Naive thymus-derived CD4-positive, alpha-beta T cell (primary cell): ENCODE data around the gene IST1. TPM values are rescaled to one million over a fixed set of nuclear protein-coding genes. Genes with fewer than 3 reads are reported as not detected.
"Not testable (repeated sequence)": the region's sequence is repeated elsewhere in the genome, so short reads cannot be mapped to it uniquely, and the experiment has no call there.

Source experiments
- ATAC-seq: fragments of 150-1000 bp; cut with Tn5 transposase; 2 replicates; pipeline ENCODE4 v1.10.0; 2021; ENCODE audit warnings: mild to moderate bottlenecking, moderate library complexity
- CTCF ChIA-PET: fragments of 350-600 bp; sonication (Branson Sonifier 250); formaldehyde crosslinking; loops from one replicate; lab custom pipeline; 2021; ENCODE audit warnings: antibody characterized with exemption; lab: Charles Lee
- POLR2A ChIA-PET: fragments of 350-600 bp; sonication (Branson Sonifier 250); formaldehyde crosslinking; loops from one replicate; lab custom pipeline; 2021; ENCODE audit warnings: antibody characterized with exemption, inconsistent platforms; lab: Charles Lee
- DNase-seq, 9 donors: peaks; one replicate each; pipeline versions ENCODE4 v3.0.0 to v3.0.0-alpha.2; 2020 to 2022; ENCODE audit warnings: mixed read lengths in 1 of 9
- H3K27ac ChIP-seq: one replicate; pipeline ENCODE4 v1.7.0; 2013; ENCODE audit warnings: mild to moderate bottlenecking, low read depth, low read length, moderate library complexity
- H3K27me3 ChIP-seq, 2 donors: one replicate each; pipeline ENCODE4 v1.7.0; 2013; ENCODE audit warnings: low read length in 2 of 2, mild to moderate bottlenecking in 2 of 2, moderate library complexity in 2 of 2; ENCODE audit not compliant: control insufficient read depth in 2 of 2, insufficient read depth in 2 of 2
- H3K36me3 ChIP-seq, 3 experiments: 1 replicate in 2 of 3; 2 replicates in 1 of 3; pipeline ENCODE4 v1.7.0; 2013; ENCODE audit warnings: low read length in 3 of 3, mild to moderate bottlenecking in 3 of 3, moderate library complexity in 1 of 3; ENCODE audit not compliant: insufficient read depth in 3 of 3, control insufficient read depth in 2 of 3
- H3K4me1 ChIP-seq, 2 donors: one replicate each; pipeline ENCODE4 v1.7.0; 2013; ENCODE audit warnings: low read length in 2 of 2, mild to moderate bottlenecking in 2 of 2, moderate library complexity in 1 of 2; ENCODE audit not compliant: control insufficient read depth in 2 of 2, insufficient read depth in 2 of 2
- H3K4me3 ChIP-seq: 2 replicates; pipeline ENCODE4 v1.7.0; 2013; ENCODE audit warnings: mild to moderate bottlenecking, low read length
- H3K9me3 ChIP-seq, 3 experiments: 1 replicate in 2 of 3; 2 replicates in 1 of 3; pipeline ENCODE4 v1.7.0; 2013; ENCODE audit warnings: low read length in 3 of 3; ENCODE audit not compliant: control insufficient read depth in 2 of 3
- H3K27ac Mint-ChIP-seq, 9 donors: one replicate each; pipeline ENCODE4 v1.8.0; 2020 to 2022; ENCODE audit warnings: mixed read lengths in 9 of 9, mild to moderate bottlenecking in 8 of 9, moderate library complexity in 5 of 9, inconsistent platforms in 2 of 9
- H3K27me3 Mint-ChIP-seq, 5 donors: one replicate each; pipeline ENCODE4 v1.8.0; 2021 to 2022; ENCODE audit warnings: mixed read lengths in 5 of 5, mild to moderate bottlenecking in 1 of 5
- H3K36me3 Mint-ChIP-seq, 5 donors: one replicate each; pipeline ENCODE4 v1.8.0; 2020 to 2022; ENCODE audit warnings: mixed read lengths in 5 of 5, mild to moderate bottlenecking in 3 of 5, inconsistent platforms in 1 of 5
- H3K4me1 Mint-ChIP-seq, 7 donors: one replicate each; pipeline ENCODE4 v1.8.0; 2020 to 2022; ENCODE audit warnings: mixed read lengths in 7 of 7, mild to moderate bottlenecking in 3 of 7, inconsistent platforms in 1 of 7
- H3K4me3 Mint-ChIP-seq, 10 donors: one replicate each; pipeline ENCODE4 v1.8.0; 2020 to 2022; ENCODE audit warnings: mild to moderate bottlenecking in 10 of 10, mixed read lengths in 10 of 10, moderate library complexity in 6 of 10, inconsistent platforms in 2 of 10
- H3K9me3 Mint-ChIP-seq, 11 donors: one replicate each; pipeline ENCODE4 v1.8.0; 2020 to 2022; ENCODE audit warnings: mixed read lengths in 11 of 11, mild to moderate bottlenecking in 4 of 11, inconsistent platforms in 1 of 11, moderate library complexity in 1 of 11
- intact Hi-C, 2 donors: fragments of 100-400 bp; cut with micrococcal nuclease; formaldehyde crosslinking; loops; one replicate each; pipeline ENCODE4 v1.15.1; 2023
- polyA plus RNA-seq, 2 donors: library from polyadenylated mRNA; unstranded; fragments of 300-500 nt; fragmentation: Illumina TruSeq; gene quantifications; one replicate each; pipeline ENCODE4 v1.2.3, GENCODE V29; 2021
- total RNA-seq, 6 experiments: library from RNA in 5 of 6; stranded (reverse) in 5 of 6; gene quantifications; 1 replicate in 5 of 6; 2 replicates in 1 of 6; pipeline ENCODE4 v1.2.3 and lab custom pipeline; 2021 to 2026

IST1 gene
- total and polyA plus RNA-seq, 7 experiments from 2014 or later: 130 to 303 (median 283) TPM

GRCh38 chr16:71903608-71904007 is 8.3 kb downstream of the IST1 start:
- intact Hi-C loops: loop anchor here in 1 of 2 donors (5.0 kb wide), 1 partner anchor 616 kb away; the partner anchor contains the start of gene CMTR2
- no peaks in the 10 kb centered on the region for H3K9me3 Mint-ChIP-seq
- Histone ChIP-seq H3K4me1 (peaks cover 43 to 48% of the 10 kb centered on the region in 2 donors), H3K27me3 (no peaks in the 10 kb centered on the region), H3K36me3 (peaks cover 0 to 6% (median 0%) of the 10 kb centered on the region in 3 experiments), H3K9me3 (no peaks in the 10 kb centered on the region), H3K4me3 (no peak overlapping the region), H3K27ac (no peak overlapping the region)
- peak overlapping the region in 8 of 10 donors; percentile 12 to 76 (median 50) for H3K4me3 Mint-ChIP-seq
- DNase-seq (no peak), ATAC-seq (no peak)
- H3K27me3 Mint-ChIP-seq: no peaks in the 10 kb centered on the region
- H3K36me3 Mint-ChIP-seq: peaks cover 0 to 8% (median 4%) of the 10 kb centered on the region in 5 donors
- CTCF ChIA-PET: no interaction called here
- POLR2A ChIA-PET: interaction anchor here (3.1 kb wide), 1 partner anchor 8 kb away, joined by 18 read pairs; the partner anchor contains the start of gene IST1
- H3K4me1 Mint-ChIP-seq: peaks cover 57 to 96% (median 73%) of the 10 kb centered on the region in 7 donors
- H3K27ac Mint-ChIP-seq: peak overlapping the region in 8 of 9 donors; percentile 22 to 79 (median 70)

- intact Hi-C loops: loop anchor here in 1 of 2 donors (5.0 kb wide), 1 partner anchor 617 kb away; the partner anchor contains the start of gene CMTR2
- H3K4me3 ChIP-seq: no peak overlapping the region
- Mint-ChIP-seq H3K36me3 (peaks cover 0 to 9% (median 4%) of the 10 kb centered on the region in 5 donors), H3K9me3 (no peaks in the 10 kb centered on the region), H3K4me1 (peaks cover 56 to 96% (median 76%) of the 10 kb centered on the region in 7 donors), H3K4me3 (peak overlapping the region in 8 of 10 donors; percentile 2 to 76 (median 53)), H3K27me3 (no peaks in the 10 kb centered on the region), H3K27ac (peak overlapping the region in 5 of 9 donors; percentile 22 to 79 (median 64))
- no peaks in the 10 kb centered on the region for H3K9me3 ChIP-seq
- CTCF ChIA-PET: interaction anchor here (0.6 to 1.0 kb wide), 2 partner anchors 97 to 136 kb away, joined by 3 to 6 read pairs; no protein-coding TSS in a partner anchor
- H3K27me3 ChIP-seq: no peaks in the 10 kb centered on the region
- no peak for DNase-seq
- POLR2A ChIA-PET: interaction anchor here (1.2 to 3.1 kb wide), 2 partner anchors 9 to 19 kb away, joined by 3 to 18 read pairs; partner anchors contain the start of gene IST1
- H3K27ac ChIP-seq: peak overlapping the region; percentile 28
- H3K36me3 ChIP-seq: peaks cover 0 to 9% (median 0%) of the 10 kb centered on the region in 3 experiments
- no peak for ATAC-seq
- H3K4me1 ChIP-seq: peaks cover 43 to 45% of the 10 kb centered on the region in 2 donors
Observed at GRCh38 chr16:71904239-71904638, 8.9 kb downstream of the IST1 start.

GRCh38 chr16:71905765-71906164 is 10.4 kb downstream of the IST1 start:
- H3K36me3 ChIP-seq: peaks cover 0 to 10% (median 0%) of the 10 kb centered on the region in 3 experiments
- peaks cover 0 to 10% (median 10%) of the 10 kb centered on the region in 5 donors for H3K36me3 Mint-ChIP-seq
- POLR2A ChIA-PET: interaction anchor here (0.6 to 3.1 kb wide), 3 partner anchors 10 to 58 kb away, joined by 3 to 18 read pairs (median 5); partner anchors contain the start of gene IST1
- H3K27ac ChIP-seq, H3K9me3 Mint-ChIP-seq, H3K27me3 Mint-ChIP-seq, H3K9me3 ChIP-seq, H3K27me3 ChIP-seq, CTCF ChIA-PET, intact Hi-C loops, H3K4me3 ChIP-seq: not testable (repeated sequence)
- peaks cover 48 to 51% of the 10 kb centered on the region in 2 donors for H3K4me1 ChIP-seq
- DNase-seq: peak in 2 of 9 donors; percentile 12 to 23
- H3K4me1 Mint-ChIP-seq: peaks cover 52 to 97% (median 73%) of the 10 kb centered on the region in 7 donors
- H3K4me3 Mint-ChIP-seq: peak overlapping the region; percentile 29 to 90 (median 75)
- ATAC-seq: peak; percentile 47
- peak overlapping the region; percentile 17 to 91 (median 76) for H3K27ac Mint-ChIP-seq

GRCh38 chr16:71911121-71911520 is 15.8 kb downstream of the IST1 start:
- Mint-ChIP-seq H3K27me3 (no peaks in the 10 kb centered on the region), H3K4me3 (peak overlapping the region in 3 of 10 donors; percentile 6 to 40 (median 9)), H3K27ac (peak overlapping the region in 4 of 9 donors; percentile 28 to 40 (median 32)), H3K4me1 (peaks cover 41 to 95% (median 70%) of the 10 kb centered on the region in 7 donors), H3K9me3 (peaks cover 0 to 2% (median 0%) of the 10 kb centered on the region in 11 donors), H3K36me3 (peaks cover 6 to 30% (median 13%) of the 10 kb centered on the region in 5 donors)
- Histone ChIP-seq H3K4me3 (no peak overlapping the region), H3K9me3 (no peaks in the 10 kb centered on the region), H3K36me3 (peaks cover 7 to 16% (median 10%) of the 10 kb centered on the region in 3 experiments), H3K27ac (no peak overlapping the region), H3K4me1 (peaks cover 29 to 30% of the 10 kb centered on the region in 2 donors), H3K27me3 (no peaks in the 10 kb centered on the region)
- POLR2A ChIA-PET: interaction anchor here (0.7 to 1.4 kb wide), 2 partner anchors 11 to 14 kb away, joined by 3 to 5 read pairs; no protein-coding TSS in a partner anchor
- CTCF ChIA-PET: interaction anchor here (0.7 kb wide), 1 partner anchor 12 kb away, joined by 3 read pairs; no protein-coding TSS in a partner anchor
- ATAC-seq (no peak), DNase-seq (no peak)
- intact Hi-C loops: no loop called here

DNA sequence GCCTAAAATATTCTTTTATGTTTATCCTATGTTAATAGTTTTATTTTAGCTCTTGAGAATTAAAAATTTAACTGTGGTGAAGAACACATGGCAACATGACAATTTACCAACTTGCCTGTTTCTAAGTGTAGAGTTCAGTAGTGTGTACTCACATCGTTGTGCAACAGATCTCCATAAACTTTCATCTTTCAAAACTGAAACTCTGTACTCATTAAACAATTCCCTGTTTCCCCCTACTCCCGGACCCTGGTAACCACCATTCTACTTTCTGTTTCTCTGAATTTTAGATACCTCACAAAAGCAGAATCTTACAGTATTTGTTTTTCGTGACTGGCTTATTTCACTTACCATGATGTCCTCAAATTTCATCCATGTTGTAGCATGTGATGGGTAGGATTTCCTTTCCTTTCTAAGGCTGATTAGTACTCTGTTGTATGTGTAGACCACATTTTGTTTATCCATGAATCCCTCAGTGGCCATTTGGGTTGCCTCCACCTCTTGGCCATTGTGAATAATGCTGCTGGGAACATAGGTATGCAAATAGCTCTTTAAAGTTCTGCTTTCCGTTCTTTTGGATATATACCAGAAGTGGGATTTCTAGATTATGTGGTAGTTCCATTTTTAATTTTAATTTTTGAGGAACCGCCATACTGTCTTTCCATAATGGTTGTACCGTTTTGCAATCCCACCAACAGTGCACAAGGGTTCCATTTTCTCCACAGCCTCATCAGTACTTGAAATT is 17.4 kb downstream of the IST1 start:
- no peak for DNase-seq
- ChIA-PET CTCF (no interaction called here), POLR2A (interaction anchor here (1.2 kb wide), 1 partner anchor 11 kb away, joined by 3 read pairs; no protein-coding TSS in a partner anchor)
- peak overlapping the region in 4 of 10 donors; percentile 5 to 36 (median 11) for H3K4me3 Mint-ChIP-seq
- no peaks in the 10 kb centered on the region for H3K27me3 Mint-ChIP-seq
- Histone ChIP-seq H3K27ac (no peak overlapping the region), H3K27me3 (no peaks in the 10 kb centered on the region), H3K4me1 (peaks cover 19 to 28% of the 10 kb centered on the region in 2 donors), H3K9me3 (no peaks in the 10 kb centered on the region), H3K36me3 (peaks cover 12 to 30% (median 18%) of the 10 kb centered on the region in 3 experiments), H3K4me3 (no peak overlapping the region)
- peaks cover 43 to 96% (median 81%) of the 10 kb centered on the region in 7 donors for H3K4me1 Mint-ChIP-seq
- H3K9me3 Mint-ChIP-seq: peaks cover 0 to 2% (median 0%) of the 10 kb centered on the region in 11 donors
- peak overlapping the region in 4 of 9 donors; percentile 17 to 80 (median 36) for H3K27ac Mint-ChIP-seq
- peaks cover 15 to 41% (median 21%) of the 10 kb centered on the region in 5 donors for H3K36me3 Mint-ChIP-seq
- ATAC-seq: no peak
- intact Hi-C loops: no loop called here

DNA sequence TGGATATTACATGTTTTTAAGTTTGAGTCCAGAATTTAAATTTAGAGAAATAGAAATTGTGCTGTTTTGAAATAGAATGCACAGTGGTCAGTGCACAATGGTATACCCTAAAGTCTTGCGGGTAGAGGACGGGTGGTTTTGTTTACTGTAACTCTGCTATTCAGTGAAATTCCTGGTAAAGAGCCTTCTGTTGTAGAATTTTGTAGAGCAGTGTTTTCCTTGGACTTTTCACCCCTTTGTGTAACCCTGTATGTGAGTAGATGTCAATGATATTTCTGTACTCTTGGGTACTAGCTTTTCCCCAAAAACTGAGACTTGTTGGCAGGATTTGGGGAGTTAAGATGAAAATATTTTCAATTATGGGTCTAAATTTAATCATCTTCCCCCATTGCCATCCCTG is 19.5 kb downstream of the IST1 start:
- no peak for DNase-seq
- CTCF ChIA-PET: no interaction called here

More for the DNA sequence above, 19.5 kb downstream of the IST1 start:
- H3K9me3 ChIP-seq: no peaks in the 10 kb centered on the region
- H3K4me1 ChIP-seq: peaks cover 10 to 12% of the 10 kb centered on the region in 2 donors
- H3K36me3 ChIP-seq: peaks cover 20 to 47% (median 29%) of the 10 kb centered on the region in 3 experiments
- no peak overlapping the region for H3K27ac ChIP-seq
- Mint-ChIP-seq H3K27ac (peak overlapping the region in 7 of 9 donors; percentile 16 to 86 (median 48)), H3K4me1 (peaks cover 32 to 85% (median 68%) of the 10 kb centered on the region in 7 donors), H3K36me3 (peaks cover 27 to 51% (median 31%) of the 10 kb centered on the region in 5 donors), H3K9me3 (peaks cover 0 to 2% (median 0%) of the 10 kb centered on the region in 11 donors), H3K4me3 (no peak overlapping the region), H3K27me3 (no peaks in the 10 kb centered on the region)
- intact Hi-C loops: loop anchor here in 1 of 2 donors (2.0 to 5.0 kb wide), 2 partner anchors 14 to 47 kb away; no protein-coding TSS in a partner anchor
- H3K27me3 ChIP-seq: no peaks in the 10 kb centered on the region
- no peak for ATAC-seq
- no peak overlapping the region for H3K4me3 ChIP-seq
- POLR2A ChIA-PET: no interaction called here
